Cardiac atrium fibroblast (primary cell): ENCODE measurements around the gene UBE2O. TPM values are rescaled to one million over a fixed set of nuclear protein-coding genes. Genes with fewer than 3 reads are reported as not detected.

Experiments
- total RNA-seq: library from RNA; depleted of rRNA; stranded (reverse); fragments of >200 nt; gene quantifications from 2 replicates; pipeline ENCODE4 v1.2.3, GENCODE V29; 2015

Gene UBE2O
- total RNA-seq, result 15.0 and 19.0 TPM in 2 replicates

DNA sequence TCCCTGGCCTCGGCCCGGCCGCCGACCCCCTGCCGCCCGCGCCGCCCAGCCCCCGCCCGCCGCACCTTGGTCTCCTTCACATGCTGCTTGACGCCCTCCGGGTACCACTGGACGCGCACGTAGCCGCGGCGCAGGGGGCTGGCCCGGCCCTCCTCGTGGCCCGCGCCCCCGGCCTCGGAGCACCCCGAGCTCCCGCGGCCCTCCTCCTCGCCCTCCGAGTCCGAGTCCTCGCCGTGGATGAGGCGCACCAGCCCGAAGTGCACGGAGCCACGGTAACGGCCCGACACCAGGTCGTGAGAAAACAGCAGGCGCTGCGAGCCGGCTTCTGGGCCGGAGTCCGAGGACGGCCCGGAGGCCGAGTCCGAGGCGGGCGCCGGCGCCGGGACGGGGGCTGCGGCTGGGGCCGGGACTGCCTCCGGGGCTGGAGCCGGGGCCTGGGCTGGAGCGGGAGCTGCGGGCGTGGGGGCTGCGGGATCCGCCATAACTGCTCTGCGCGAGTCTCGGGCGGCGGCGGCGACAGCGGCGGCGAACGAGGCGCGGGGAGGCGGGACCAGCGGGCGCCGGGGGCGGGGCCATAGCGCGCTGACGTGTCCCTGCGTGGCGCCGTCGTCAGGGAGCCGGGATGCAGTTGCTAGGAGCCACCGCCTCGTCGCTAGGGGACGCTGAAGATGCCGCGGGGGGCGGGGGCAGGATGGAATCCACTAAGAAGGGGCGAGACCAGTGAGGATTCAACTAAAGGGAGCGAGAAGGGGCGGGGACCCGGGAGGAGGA lies at the start of gene UBE2O:
Gene UBE2O (minus strand): TSS at position 493 of the 771 bp plus-strand sequence. CDS start 11 bp downstream, at position 482.

DNA sequence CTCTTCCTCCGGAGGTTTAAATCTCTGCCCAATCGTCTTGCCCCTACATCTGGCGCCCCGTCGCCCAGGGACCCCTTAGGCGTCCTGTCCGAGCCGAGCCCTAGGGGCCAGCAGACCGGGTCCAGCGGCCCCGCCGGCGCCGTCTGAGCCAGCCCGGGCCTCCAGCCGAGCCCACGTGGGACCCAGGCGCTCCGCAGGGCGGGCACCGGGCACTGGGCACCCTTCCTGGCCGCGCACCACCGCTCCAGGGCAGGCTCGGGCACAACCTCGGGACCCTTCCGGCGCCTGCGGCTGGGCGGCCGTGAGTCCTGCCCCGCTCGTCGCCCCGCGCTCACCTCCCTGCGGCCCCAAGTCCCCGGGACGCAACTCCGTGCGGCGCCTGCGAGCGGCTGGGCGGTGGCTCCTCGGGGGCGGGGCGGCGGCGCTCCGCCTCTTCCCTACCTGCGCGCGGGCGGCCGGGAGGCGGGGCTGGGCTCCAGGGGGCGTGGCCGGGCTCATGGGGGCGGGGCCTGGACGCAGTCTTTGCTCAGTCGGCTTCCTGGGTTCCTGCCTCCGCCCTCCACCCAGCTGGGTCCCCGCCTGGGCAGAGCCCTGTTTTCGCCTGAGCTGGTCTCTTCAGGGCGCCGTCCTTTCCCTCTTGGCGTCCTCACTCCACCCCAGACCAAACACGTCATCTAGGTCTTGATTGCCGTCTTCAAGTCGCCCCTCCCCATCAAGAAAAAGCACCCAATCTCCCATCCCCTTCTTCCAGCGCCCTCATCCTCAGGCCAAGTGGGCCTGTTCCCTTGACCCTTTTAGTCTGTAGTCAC lies 48.3 kb upstream of the UBE2O start, which contains the start of gene RHBDF2:
Gene RHBDF2 (minus strand): TSS at position 406 of the 809 bp plus-strand sequence. CDS start 19,899 bp downstream, outside the sequence.

DNA sequence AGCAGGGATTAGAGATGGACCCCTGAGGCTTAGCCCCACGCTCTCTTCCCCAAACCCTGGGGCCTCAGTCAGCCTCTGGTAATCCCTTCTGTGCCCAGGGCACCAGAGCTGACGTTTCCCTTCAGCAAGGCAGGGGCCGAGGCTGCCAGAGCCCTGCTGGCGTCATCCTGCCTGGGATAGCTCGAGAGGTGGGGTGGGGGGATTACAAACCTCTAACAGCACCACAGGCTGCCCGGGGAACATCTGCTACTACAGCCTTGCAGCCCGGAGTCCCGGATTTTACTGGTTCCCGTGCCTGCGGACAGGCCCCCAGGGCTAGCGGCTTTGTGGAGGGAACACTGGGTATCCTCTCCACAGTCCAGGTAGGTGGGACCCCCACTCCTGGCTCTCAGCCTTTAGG lies 14.4 kb upstream of the UBE2O start, which contains the start of gene AANAT:
Gene AANAT (plus strand): TSS at position 238 of the 400 bp plus-strand sequence. CDS start 1,144 bp downstream, outside the sequence.

DNA sequence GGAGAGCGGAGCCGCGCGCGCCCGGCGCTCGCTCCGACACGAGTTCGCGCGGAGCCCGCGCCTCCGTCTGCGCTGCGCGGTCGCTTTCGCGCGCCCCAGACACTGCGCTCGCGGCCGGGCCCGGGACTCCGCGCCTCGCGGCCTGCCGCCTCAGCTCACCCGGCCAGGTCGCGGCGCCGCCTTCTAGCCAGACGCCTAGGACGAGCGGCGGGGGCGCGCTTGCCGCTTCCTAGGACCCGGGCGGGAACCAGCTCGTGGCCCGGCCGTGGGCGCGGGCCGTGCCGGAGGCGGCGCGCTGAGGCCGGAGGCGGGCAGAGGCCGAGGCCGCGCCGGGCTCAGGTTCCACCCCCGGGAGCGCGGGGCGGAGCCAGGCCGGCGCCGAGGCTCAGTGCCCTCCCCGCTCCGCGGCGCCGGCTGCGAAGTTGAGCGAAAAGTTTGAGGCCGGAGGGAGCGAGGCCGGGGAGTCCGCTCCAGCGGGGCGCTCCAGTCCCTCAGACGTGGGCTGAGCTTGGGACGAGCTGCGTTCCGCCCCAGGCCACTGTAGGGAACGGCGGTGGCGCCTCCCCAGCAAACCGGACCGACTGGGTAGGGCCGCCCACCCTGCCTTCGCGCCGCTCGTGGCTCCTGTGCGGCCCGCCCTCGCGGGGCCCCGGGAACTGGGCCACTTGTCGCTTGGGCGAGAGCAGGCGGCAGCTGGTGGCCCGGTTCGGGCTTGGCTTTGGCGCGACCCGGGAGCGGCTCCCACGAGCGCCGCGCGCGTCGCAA lies 68.5 kb downstream of the UBE2O start, which contains the start of gene SPHK1:
Gene SPHK1 (plus strand): TSS at position 388 of the 765 bp plus-strand sequence. CDS start 1,036 bp downstream, outside the sequence.

DNA sequence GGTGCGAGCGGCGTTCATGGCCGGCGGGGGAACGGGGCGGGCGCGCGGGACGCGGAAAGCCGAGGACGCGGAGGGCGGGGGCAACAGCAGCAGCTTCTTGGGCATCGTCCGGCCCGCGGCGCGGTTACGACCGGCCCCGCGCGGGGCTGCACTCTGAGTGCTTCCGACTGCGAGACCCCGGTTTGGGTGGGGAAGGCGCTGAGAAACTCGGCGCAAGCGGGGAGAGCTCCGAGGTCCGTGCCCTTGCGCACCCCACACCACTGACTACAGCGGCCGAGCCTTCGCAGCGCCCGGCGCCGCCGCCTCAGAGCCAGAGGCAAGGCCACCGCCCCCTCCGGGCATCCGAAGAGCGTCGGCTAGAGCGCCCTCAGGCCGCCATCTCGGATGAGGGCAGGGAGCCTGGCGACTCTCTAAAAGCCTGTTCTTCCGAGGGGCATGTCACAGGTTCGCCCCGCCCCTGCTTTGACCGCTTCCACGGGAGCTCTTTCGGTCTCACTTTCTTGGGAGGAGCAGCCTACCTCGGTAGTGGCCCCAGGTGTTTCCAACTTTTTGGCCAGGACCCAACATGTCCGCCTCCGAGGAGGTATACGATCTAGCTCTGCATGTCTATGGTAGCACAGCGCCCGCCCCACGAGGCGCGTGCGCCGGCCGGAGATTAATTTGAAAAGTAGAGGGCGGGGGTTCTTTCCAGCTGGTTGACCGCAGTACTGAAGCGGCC lies 99.2 kb downstream of the UBE2O start, which contains the start of gene PRPSAP1:
Gene PRPSAP1 (minus strand): TSS at position 318 of the 718 bp plus-strand sequence. CDS start 213 bp downstream, at position 105.

Other genes with a start within 250 kb of the UBE2O start
- gene RNF157, start 212.7 kb downstream of the UBE2O start, total RNA-seq, result 0.16 TPM in 1 of 2 replicates, not detected in the other
- gene UBALD2, start 187.8 kb downstream of the UBE2O start, total RNA-seq, result 1.3 and 5.5 TPM in 2 replicates
- gene QRICH2, start 144.9 kb downstream of the UBE2O start, total RNA-seq, result 0.65 and 1.4 TPM in 2 replicates
- gene PRPSAP1, start 99.2 kb downstream of the UBE2O start, total RNA-seq, result 25.9 and 30.7 TPM in 2 replicates
- 46.9 and 52.3 TPM in 2 replicates for gene SPHK1, start 68.5 kb downstream of the UBE2O start, total RNA-seq
- gene AANAT, start 14.5 kb upstream of the UBE2O start, total RNA-seq, result 0.49 TPM in 1 of 2 replicates, not detected in the other
- gene RHBDF2, start 48.3 kb upstream of the UBE2O start, total RNA-seq, result 11.6 and 26.7 TPM in 2 replicates
- gene CYGB, start 84.6 kb upstream of the UBE2O start, total RNA-seq, result 208 and 215 TPM in 2 replicates
- 7.0 and 7.6 TPM in 2 replicates for gene PRCD, start 86.9 kb upstream of the UBE2O start, total RNA-seq
- 1.3 and 2.6 TPM in 2 replicates for gene ST6GALNAC2, start 132.7 kb upstream of the UBE2O start, total RNA-seq
- gene ST6GALNAC1, start 190.6 kb upstream of the UBE2O start, total RNA-seq, result 0.16 and 0.54 TPM in 2 replicates